CD14-positive monocyte (primary cell): ENCODE data around the gene TRIM49B. TPM values are rescaled to one million over a fixed set of nuclear protein-coding genes. Genes with fewer than 3 reads are reported as not detected.
"Not testable (repeated sequence)": the region's sequence is repeated elsewhere in the genome, so short reads cannot be mapped to it uniquely, and the experiment has no call there.

ENCODE experiments used
- DNase-seq, 3 donors: peaks; one replicate each; pipeline ENCODE4 v3.0.0-alpha.2; 2011 to 2022
- H2AFZ ChIP-seq: 2 replicates; pipeline ENCODE4 v1.6.0; 2012; ENCODE audit warnings: mild to moderate bottlenecking, low read depth, low read length, inconsistent platforms; ENCODE audit not compliant: insufficient read depth, poor library complexity, severe bottlenecking
- H3K27ac ChIP-seq, 2 donors: 1 replicate in 1 of 2; 2 replicates in 1 of 2; pipeline ENCODE4 v1.5.1; 2012 to 2013; ENCODE audit warnings: low read length in 2 of 2, control low read depth in 1 of 2, inconsistent platforms in 1 of 2, low read depth in 1 of 2, mild to moderate bottlenecking in 1 of 2
- H3K27me3 ChIP-seq, 2 donors: one replicate each; pipeline versions ENCODE4 v1.6.0 to v1.6.1; 2011 to 2013; ENCODE audit warnings: low read length in 2 of 2; ENCODE audit not compliant: control insufficient read depth in 2 of 2, insufficient read depth in 2 of 2
- H3K36me3 ChIP-seq, 2 donors: replicated peaks in 1 of 2; 1 replicate in 1 of 2; 2 replicates in 1 of 2; pipeline versions ENCODE4 v1.5.1 to v1.6.1; 2012 to 2013; ENCODE audit warnings: low read length in 2 of 2, control low read depth in 1 of 2, inconsistent platforms in 1 of 2, mild to moderate bottlenecking in 1 of 2; ENCODE audit not compliant: insufficient read depth in 2 of 2, control insufficient read depth in 1 of 2
- H3K4me1 ChIP-seq, 2 donors: 1 replicate in 1 of 2; 2 replicates in 1 of 2; pipeline versions ENCODE4 v1.5.1 to v1.6.1; 2012 to 2013; ENCODE audit warnings: low read length in 2 of 2, control low read depth in 1 of 2, inconsistent platforms in 1 of 2, mild to moderate bottlenecking in 1 of 2, moderate library complexity in 1 of 2; ENCODE audit not compliant: insufficient read depth in 2 of 2, control insufficient read depth in 1 of 2
- H3K4me2 ChIP-seq: replicated peaks from 2 replicates; pipeline ENCODE3; 2012; ENCODE audit warnings: low read length, moderate library complexity, mild to moderate bottlenecking; ENCODE audit not compliant: poor library complexity, severe bottlenecking; ENCODE audit errors: extremely low read depth
- H3K4me3 ChIP-seq, 3 experiments: fragments of 200-600 bp in 1 of 3; sonication (generic) in 1 of 3; replicated peaks in 1 of 3; 1 replicate in 2 of 3; 2 replicates in 1 of 3; pipeline ENCODE4 v1.5.1; 2011 to 2013; ENCODE audit warnings: low read length in 3 of 3, mild to moderate bottlenecking in 3 of 3, control low read depth in 2 of 3, low read depth in 2 of 3, inconsistent platforms in 1 of 3, moderate library complexity in 1 of 3
- H3K79me2 ChIP-seq: 2 replicates; pipeline ENCODE4 v1.6.0; 2012; ENCODE audit warnings: mild to moderate bottlenecking, control low read depth, inconsistent platforms, low read length, moderate library complexity; ENCODE audit not compliant: insufficient read depth
- H3K9ac ChIP-seq: 2 replicates; pipeline ENCODE4 v1.6.0; 2017; ENCODE audit warnings: low read length, mild to moderate bottlenecking; ENCODE audit not compliant: insufficient read depth, poor library complexity, severe bottlenecking
- H3K9me3 ChIP-seq, 2 donors: replicated peaks in 1 of 2; 1 replicate in 1 of 2; 2 replicates in 1 of 2; pipeline versions ENCODE4 v1.5.1 to v1.6.1; 2012 to 2013; ENCODE audit warnings: low read length in 2 of 2, control low read depth in 1 of 2; ENCODE audit not compliant: control insufficient read depth in 1 of 2, insufficient read depth in 1 of 2
- H4K20me1 ChIP-seq: 2 replicates; pipeline ENCODE4 v1.6.0; 2012; ENCODE audit warnings: mild to moderate bottlenecking, low read length, control low read depth, moderate library complexity; ENCODE audit not compliant: insufficient read depth
- H3K27ac Mint-ChIP-seq, 7 donors: one replicate each; pipeline ENCODE4 v1.8.0; 2020; ENCODE audit warnings: mild to moderate bottlenecking in 7 of 7, mixed read lengths in 7 of 7, moderate library complexity in 6 of 7, inconsistent platforms in 2 of 7
- H3K27me3 Mint-ChIP-seq, 3 donors: one replicate each; pipeline ENCODE4 v1.8.0; 2021 to 2022; ENCODE audit warnings: low read depth in 3 of 3, mild to moderate bottlenecking in 3 of 3, mixed read lengths in 3 of 3, moderate library complexity in 3 of 3, inconsistent platforms in 1 of 3
- H3K36me3 Mint-ChIP-seq, 2 donors: one replicate each; pipeline ENCODE4 v1.8.0; 2020; ENCODE audit warnings: mixed read lengths in 2 of 2, inconsistent platforms in 1 of 2, mild to moderate bottlenecking in 1 of 2
- H3K4me1 Mint-ChIP-seq: one replicate; pipeline ENCODE4 v1.8.0; 2020; ENCODE audit warnings: mild to moderate bottlenecking, mixed read lengths
- H3K4me3 Mint-ChIP-seq, 2 donors: one replicate each; pipeline ENCODE4 v1.8.0; 2020; ENCODE audit warnings: mild to moderate bottlenecking in 2 of 2, mixed read lengths in 2 of 2, moderate library complexity in 1 of 2
- H3K9me3 Mint-ChIP-seq, 7 donors: one replicate each; pipeline ENCODE4 v1.8.0; 2020 to 2022; ENCODE audit warnings: mixed read lengths in 7 of 7, mild to moderate bottlenecking in 6 of 7, moderate library complexity in 6 of 7, inconsistent platforms in 2 of 7
- WGBS: methylation state at CpG from one replicate; pipeline ENCODE4 v1.1.5; 2013; ENCODE audit warnings: missing lambda C conversion rate; ENCODE audit not compliant: insufficient coverage; 5-methylcytosine and 5-hydroxymethylcytosine counted together
- intact Hi-C, 2 donors: fragments of 100-400 bp; cut with micrococcal nuclease; formaldehyde crosslinking; loops; one replicate each; pipeline versions ENCODE4 v1.15.0 to v1.15.1; 2023
- polyA minus RNA-seq: library from RNA; depleted of rRNA, polyadenylated mRNA; stranded (reverse); fragments of >200 nt; gene quantifications from 2 replicates; pipeline ENCODE4 v1.2.3, GENCODE V29; 2012
- polyA plus RNA-seq, 3 donors: library from polyadenylated mRNA; depleted of rRNA in 1 of 3; unstranded in 2 of 3; stranded (reverse) in 1 of 3; fragments of 300-500 nt in 2 of 3; fragments of >200 nt in 1 of 3; fragmentation: Illumina TruSeq in 2 of 3; gene quantifications; 1 replicate in 2 of 3; 2 replicates in 1 of 3; pipeline ENCODE4 v1.2.3, GENCODE V29; 2012 to 2021
- total RNA-seq, 12 experiments: library from RNA in 1 of 12; stranded (reverse) in 1 of 12; fragments of 120-200 nt in 1 of 12; gene quantifications; one replicate each; pipeline ENCODE4 v1.2.4 and lab custom pipeline; 2013 to 2026; ENCODE audit warnings: mixed read lengths in 6 of 12, inconsistent platforms in 1 of 12

TRIM49B gene
- not detected for total RNA-seq (2013)
- polyA plus RNA-seq (not detected), polyA minus RNA-seq (not detected in 2 replicates), total RNA-seq (lab: John Stamatoyannopoulos, UW) (0 to 0.46 (median 0.05) reads per million in 11 experiments)

- H3K9ac ChIP-seq, H3K9me3 ChIP-seq, H3K27ac Mint-ChIP-seq, H3K27me3 Mint-ChIP-seq, H3K4me3 ChIP-seq, H3K4me1 Mint-ChIP-seq, H3K4me1 ChIP-seq, H3K4me3 Mint-ChIP-seq, H3K36me3 ChIP-seq, H3K9me3 Mint-ChIP-seq, H3K79me2 ChIP-seq, DNase-seq, H3K27ac ChIP-seq, intact Hi-C loops, H4K20me1 ChIP-seq, H3K27me3 ChIP-seq, H2AFZ ChIP-seq, H3K4me2 ChIP-seq, H3K36me3 Mint-ChIP-seq: not testable (repeated sequence)
- no CpG with 5 or more reads among the region's 2 CpGs for WGBS
Observed at GRCh38 chr11:49028523-49028922, at the start of gene TRIM49B. Gene TRIM49B (plus strand): TSS chr11:49028823. CDS start chr11:49031600, 2,777 bp downstream.

DNA sequence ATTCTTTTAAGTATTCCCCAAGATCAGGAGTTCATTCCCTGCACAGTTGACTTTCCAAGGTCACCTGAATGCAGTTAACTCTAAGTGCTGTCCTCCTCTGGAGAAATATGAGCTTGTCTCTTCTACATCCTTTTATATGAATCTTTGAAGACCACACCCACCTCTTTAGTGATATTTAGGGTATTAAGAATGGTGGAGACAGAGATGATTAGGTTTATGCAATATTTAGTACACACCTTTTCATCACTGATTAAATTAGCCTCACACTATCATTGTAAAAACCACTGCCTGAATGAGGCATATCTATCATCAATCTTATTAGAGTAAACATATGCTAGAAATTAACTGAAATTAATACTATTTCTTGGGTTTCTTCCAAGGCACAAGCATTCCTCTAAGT lies 44.8 kb upstream of the TRIM49B start, which contains the start of gene TRIM51G:
Gene TRIM51G, minus strand, starts transcription at position 101 of the 400 bp plus-strand sequence. CDS start 2,190 bp downstream, outside the sequence.
- DNase-seq, H3K27me3 Mint-ChIP-seq, H3K4me2 ChIP-seq, H3K36me3 ChIP-seq, H3K36me3 Mint-ChIP-seq, H3K9ac ChIP-seq, H3K27me3 ChIP-seq, H3K27ac ChIP-seq, intact Hi-C loops, H3K27ac Mint-ChIP-seq, H2AFZ ChIP-seq, H3K9me3 ChIP-seq, H3K9me3 Mint-ChIP-seq, H3K4me1 ChIP-seq, H3K4me1 Mint-ChIP-seq, H3K4me3 ChIP-seq, H4K20me1 ChIP-seq, H3K79me2 ChIP-seq, H3K4me3 Mint-ChIP-seq: not testable (repeated sequence)

DNA sequence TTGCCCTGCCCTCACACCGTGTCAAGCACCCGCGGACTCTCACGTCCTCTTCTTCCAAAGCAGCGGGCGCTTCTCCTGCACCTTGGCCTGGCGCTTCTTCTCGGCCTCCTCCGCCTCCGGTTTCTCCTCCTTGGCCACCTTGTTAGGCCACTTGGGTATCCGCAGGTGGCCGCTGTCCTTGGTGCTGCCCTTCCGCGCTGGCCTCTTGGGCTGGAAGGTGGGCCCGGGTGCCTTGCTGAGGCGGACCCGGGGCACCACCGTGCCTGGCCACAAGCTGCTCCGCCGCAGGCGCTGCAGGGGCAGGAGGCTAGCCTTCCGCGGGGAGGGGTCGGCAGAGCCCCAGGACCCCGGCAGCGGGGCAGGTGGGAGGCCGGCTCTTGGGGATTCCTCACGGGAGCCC lies 19.6 kb downstream of the TRIM49B start:
- DNase-seq, H3K4me3 Mint-ChIP-seq, H3K36me3 Mint-ChIP-seq, H4K20me1 ChIP-seq, H3K27me3 Mint-ChIP-seq, H3K4me1 Mint-ChIP-seq, H3K27me3 ChIP-seq, H3K79me2 ChIP-seq, H3K4me2 ChIP-seq, intact Hi-C loops, H3K4me1 ChIP-seq, H3K36me3 ChIP-seq, H2AFZ ChIP-seq, H3K9ac ChIP-seq, H3K27ac Mint-ChIP-seq, H3K4me3 ChIP-seq, H3K27ac ChIP-seq: not testable (repeated sequence)
- peaks cover 8 to 36% of the 10 kb centered on the region in 2 donors for H3K9me3 ChIP-seq
- peaks cover 10 to 34% (median 22%) of the 10 kb centered on the region in 7 donors for H3K9me3 Mint-ChIP-seq
- WGBS, result 56% methylated on average over 16 of the region's 28 CpGs

DNA sequence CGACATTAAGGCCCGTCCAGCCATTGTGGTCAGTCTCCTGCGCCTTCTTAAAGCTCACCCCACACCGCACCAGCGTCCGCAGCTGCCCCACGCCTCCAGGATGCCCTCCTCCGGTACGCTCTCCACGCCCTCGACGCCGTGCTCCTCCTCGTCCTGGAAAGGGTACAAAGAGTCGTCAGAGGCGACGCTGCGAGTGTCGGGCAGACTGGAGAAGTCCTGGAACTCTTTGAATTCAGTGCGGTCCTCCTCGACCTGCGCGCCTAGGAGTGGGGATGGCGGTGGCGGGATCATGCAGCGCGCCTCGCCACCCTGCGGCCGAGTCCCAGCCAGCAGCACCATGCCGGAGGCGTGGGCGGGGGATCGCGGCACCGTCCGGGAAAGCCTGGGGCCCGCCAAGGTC lies 21.2 kb downstream of the TRIM49B start:
- H3K27ac ChIP-seq, H4K20me1 ChIP-seq, H3K4me1 Mint-ChIP-seq, H3K9ac ChIP-seq, H3K27ac Mint-ChIP-seq, H3K27me3 ChIP-seq, H2AFZ ChIP-seq, H3K36me3 Mint-ChIP-seq, H3K27me3 Mint-ChIP-seq, DNase-seq, H3K4me3 Mint-ChIP-seq, intact Hi-C loops, H3K4me1 ChIP-seq, H3K4me2 ChIP-seq, H3K36me3 ChIP-seq, H3K4me3 ChIP-seq, H3K79me2 ChIP-seq: not testable (repeated sequence)
- H3K9me3 ChIP-seq, result peaks cover 8 to 36% of the 10 kb centered on the region in 2 donors
- WGBS, result 72% methylated on average over 3 of the region's 38 CpGs
- H3K9me3 Mint-ChIP-seq, result peaks cover 10 to 34% (median 22%) of the 10 kb centered on the region in 7 donors
